Muscle of arm (tissue), 12 donors: ENCODE data around the gene TVP23A. TPM values are rescaled to one million over a fixed set of nuclear protein-coding genes. Genes with fewer than 3 reads are reported as not detected.
"Not testable (repeated sequence)": the region's sequence is repeated elsewhere in the genome, so short reads cannot be mapped to it uniquely, and the experiment has no call there.

Source experiments
- DNase-seq: peaks from one replicate; pipeline ENCODE4 v3.0.0-alpha.2; 2013
- polyA plus RNA-seq, 12 donors: library from polyadenylated mRNA; unstranded; fragments of 120-200 nt; gene quantifications; one replicate each; pipeline ENCODE4 v1.2.1, GENCODE V29; 2013; ENCODE audit not compliant: insufficient read length in 12 of 12

Gene TVP23A
- polyA plus RNA-seq, 12 donors = 1.8 to 4.7 (median 3.0) TPM; not detected in 1

GRCh38 chr16:10751291-10751697 lies 67.3 kb downstream of the TVP23A start:
- no peak for DNase-seq

GRCh38 chr16:10750793-10751192 lies 67.8 kb downstream of the TVP23A start:
- DNase-seq = no peak

DNA sequence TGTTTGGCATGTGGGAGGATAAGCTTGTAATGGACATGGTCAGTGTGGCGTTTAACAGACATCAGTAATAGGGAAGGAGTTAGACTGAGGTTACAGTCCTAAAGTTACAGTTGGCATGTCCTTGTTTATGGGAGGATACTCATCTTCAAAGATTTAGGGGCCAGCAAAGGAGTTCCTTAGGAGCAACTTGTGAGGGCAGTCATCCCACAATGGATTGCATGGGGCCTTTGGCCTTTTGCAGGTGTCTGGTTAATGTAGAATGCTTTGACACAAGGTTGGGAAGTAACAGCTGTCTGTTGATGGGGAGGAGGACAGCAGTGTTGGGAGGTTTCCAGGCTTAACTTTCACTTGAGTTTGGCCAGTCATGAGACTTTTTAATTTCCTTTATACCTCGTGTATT lies 72.8 kb downstream of the TVP23A start:
- no peak for DNase-seq

DNA sequence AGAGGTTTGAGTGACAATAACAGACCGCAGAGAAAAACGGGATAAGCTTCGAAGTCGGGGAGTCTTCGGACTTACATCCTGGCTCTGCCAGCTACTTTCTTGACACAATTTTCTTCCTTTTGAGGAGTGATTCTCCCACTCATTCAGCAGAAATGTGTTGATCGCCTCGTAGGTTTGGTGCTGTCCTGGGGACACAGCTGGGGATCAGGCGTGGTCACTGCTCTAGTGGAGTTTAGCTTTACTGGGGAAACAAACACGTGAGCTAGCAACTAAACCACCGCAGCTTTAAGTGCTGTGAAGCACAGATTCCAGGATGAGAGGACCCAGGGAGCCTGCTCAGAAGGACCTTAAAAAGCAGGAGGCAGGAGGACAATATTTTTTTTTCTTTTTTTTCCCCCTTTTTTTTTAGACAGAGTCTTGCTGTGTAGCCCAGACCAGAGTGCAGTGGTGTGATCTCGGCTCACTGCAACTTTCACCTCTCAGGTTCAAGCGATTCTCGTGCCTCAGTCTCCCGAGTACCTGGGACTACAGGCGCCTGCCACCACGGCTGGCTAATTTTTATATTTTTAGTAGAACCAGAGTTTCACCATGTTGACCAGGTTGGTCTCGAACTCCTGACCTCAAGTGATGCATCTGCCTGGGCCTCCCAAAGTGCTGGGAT lies 74.1 kb downstream of the TVP23A start:
- DNase-seq = no peak

- DNase-seq = peak; percentile 100
These were observed 74.8 kb downstream of the TVP23A start, which contains the start of gene NUBP1 for GRCh38 chr16:10743610-10744369. Gene NUBP1 (plus strand): TSS chr16:10743842. CDS start chr16:10743864, 22 bp downstream.

GRCh38 chr16:10743227-10743609 lies 75.4 kb downstream of the TVP23A start:
- DNase-seq = no peak

DNA sequence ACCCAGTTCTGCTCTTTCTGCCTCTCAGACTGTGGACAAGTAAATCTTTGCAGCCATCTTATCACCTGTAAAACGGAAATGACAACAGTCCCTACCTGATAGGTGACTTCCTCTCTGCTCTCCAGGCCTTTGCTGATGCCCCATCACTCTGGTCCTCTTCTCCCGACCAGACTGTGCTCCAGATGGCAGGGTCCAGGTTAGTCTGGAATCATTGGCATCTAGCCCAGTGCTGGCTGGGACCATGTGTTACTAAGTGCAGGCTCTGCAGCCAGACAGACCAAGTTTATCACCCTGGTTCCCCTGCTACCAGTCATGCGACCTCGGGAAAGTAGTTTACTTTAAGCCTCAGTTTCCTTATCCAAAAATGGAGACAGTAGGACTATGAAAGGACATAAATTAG lies 76.8 kb downstream of the TVP23A start:
- no peak for DNase-seq

DNA sequence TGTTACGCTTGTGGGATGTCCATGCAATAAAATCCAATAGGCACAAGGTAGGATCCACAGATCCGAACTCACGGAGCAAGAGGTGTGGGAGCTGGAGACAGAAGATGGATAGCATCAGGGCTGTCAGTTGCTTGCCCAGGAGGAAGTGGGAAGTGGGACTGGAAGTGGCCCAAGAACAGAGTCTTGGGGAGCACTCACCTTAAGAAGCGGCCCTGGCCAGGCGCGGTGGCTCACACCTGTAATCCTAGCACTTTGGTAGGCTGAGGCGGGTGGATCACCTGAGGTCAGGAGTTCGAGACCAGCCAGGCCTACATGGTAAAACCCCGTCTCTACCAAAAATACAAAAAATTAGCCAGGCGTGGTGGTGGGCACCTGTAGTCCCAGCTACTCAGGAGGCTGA lies 77.3 kb downstream of the TVP23A start:
- not testable (repeated sequence) for DNase-seq

DNA sequence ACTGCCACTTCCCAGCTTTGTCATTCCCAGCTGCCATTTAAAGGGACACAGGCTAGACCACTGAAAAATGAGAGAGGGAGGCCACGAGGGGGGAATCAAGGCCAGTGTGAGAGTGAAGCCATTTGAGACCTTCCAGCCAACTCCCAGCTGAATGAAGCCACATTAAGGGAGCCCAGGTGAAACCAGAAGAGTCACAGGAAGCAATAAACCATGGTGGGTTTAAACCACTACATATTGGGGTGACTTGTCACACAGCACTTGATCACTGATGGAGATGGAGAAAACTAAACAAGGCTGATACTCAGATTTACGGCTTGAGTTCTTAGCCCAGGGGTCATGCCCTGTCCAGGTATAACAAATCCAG lies 77.8 kb downstream of the TVP23A start:
- no peak for DNase-seq

- no peak for DNase-seq
These were observed 78.4 kb downstream of the TVP23A start for GRCh38 chr16:10740000-10740844.

DNA sequence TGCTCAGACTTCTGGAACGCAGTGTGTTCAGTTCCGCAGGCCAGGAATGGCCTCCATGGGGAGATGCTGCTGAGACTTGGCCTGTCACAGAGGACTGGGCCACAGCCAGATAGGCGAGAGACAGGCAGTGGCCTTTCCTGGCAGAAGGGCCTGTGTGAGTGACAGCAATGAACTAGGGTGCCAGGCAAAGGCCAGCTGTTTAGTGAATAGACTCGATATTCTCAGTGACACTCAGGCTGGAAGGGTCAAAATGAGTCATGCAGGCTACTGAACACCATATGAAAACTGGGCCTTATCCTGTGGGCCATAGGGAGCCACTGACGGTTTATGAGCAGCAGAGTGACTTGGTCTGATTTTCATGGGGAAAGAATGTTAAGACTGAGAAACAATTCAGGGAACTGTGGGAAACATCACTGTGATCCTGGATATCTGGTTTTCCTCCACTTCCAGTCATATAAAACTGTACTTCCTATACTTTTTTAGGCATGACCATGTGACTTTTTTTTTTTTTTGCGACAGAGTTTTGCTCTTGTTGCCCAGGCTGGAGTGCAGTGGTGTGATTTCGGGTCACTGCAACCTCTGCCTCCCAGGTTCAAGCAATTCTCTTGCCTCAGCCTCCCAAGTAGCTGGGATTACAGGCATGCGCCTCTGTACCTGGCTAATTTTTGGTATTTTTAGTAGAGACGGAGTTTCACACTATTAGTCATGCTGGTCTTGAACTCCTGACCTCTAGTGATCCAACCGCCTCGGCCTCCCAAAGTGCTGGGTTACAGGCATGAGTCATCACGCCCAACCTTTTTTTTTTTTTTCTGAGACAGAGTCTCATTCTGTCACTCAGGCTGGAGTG lies 80.1 kb downstream of the TVP23A start:
- peak; percentile 67 for DNase-seq

GRCh38 chr16:10737068-10737625 lies 81.4 kb downstream of the TVP23A start:
- peak; percentile 83 for DNase-seq

DNA sequence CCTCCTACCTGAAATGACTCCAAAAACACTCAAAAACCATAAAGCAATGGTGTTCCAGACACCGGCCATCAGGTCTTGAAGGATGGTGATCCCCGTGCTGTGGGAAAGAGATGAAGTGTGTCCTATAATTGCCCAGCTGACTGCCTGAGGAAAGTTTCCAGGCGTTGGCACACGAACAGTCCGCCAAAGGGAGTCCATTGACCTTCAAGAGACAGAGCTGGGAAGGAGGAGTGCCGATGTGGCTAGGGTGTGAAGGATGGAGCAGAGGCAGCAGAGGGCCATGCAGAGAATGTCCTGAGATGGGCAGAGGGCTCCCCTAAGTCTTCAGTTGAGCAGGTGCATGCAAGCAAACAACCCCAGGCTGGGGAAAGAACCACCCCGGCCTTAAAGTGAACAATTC lies 86.8 kb downstream of the TVP23A start:
- no peak for DNase-seq

- DNase-seq = no peak
These were observed 89.2 kb downstream of the TVP23A start for GRCh38 chr16:10729104-10730048.

DNA sequence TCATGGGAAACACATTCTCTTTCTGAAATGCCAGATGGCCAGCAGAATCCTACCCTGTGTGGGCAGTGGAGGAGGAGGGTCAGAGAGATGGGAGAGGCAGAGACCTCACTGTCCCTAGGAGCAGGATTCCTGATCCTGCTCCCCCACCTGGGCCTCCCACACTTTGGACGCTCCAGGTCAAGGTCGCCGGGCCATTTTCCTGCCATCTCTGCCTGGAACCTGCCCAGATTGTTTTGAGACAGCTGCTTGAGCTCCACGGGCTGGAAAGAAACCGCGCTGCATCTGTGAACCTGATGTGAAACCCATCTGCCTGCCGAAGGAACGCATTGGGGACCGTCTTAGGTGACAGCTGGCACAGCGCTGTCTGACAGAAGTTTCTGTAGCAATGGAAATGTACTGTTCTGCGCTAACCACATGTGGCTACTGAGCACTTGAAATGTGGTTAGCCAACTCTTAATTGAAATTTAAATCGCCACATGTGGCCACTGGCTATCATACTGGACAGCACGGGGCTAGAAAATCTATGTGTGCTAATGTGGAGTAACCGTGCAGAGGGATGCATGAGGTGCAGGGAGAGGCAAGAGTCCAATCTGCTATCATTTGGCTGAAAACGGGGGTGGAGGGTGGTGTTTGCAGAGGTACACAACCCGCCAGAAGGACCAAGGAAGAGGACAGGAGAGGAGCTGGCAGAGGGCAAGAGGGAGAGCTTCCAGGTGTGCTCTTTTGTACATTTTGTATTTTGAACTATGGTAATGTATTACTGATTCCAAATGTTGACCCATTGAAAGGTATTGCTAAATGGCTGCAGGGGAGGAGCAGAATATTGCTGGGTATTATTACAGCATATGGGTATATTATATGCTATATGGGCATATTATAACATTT lies 90.3 kb downstream of the TVP23A start:
- no peak for DNase-seq
